MG63 (cell line): ENCODE results near the gene CHD1. TPM values are rescaled to one million over a fixed set of nuclear protein-coding genes. Genes with fewer than 3 reads are reported as not detected.

Experiments used
- DNase-seq: peaks from one replicate; pipeline ENCODE4 v3.0.0-alpha.2; 2020
- H3K27me3 ChIP-seq: fragments of 250-450 bp; sonication (Bioruptor Pico); 2 replicates; pipeline ENCODE4 v1.5.1; 2020; ENCODE audit warnings: mild to moderate bottlenecking, moderate library complexity
- H3K36me3 ChIP-seq: fragments of 250-450 bp; sonication (Bioruptor Pico); 2 replicates; pipeline ENCODE4 v1.5.1; 2020; ENCODE audit warnings: mild to moderate bottlenecking, moderate library complexity
- H3K4me3 ChIP-seq: fragments of 250-450 bp; sonication (Bioruptor Pico); 2 replicates; pipeline ENCODE4 v1.5.1; 2020; ENCODE audit warnings: mild to moderate bottlenecking, moderate library complexity
- H3K9me3 ChIP-seq: fragments of 250-450 bp; sonication (Bioruptor Pico); 2 replicates; pipeline ENCODE4 v1.5.1; 2020; ENCODE audit warnings: mild to moderate bottlenecking, moderate library complexity
- total RNA-seq: library from RNA; depleted of rRNA; stranded (reverse); fragments of >200 nt; shearing (Covaris generic); gene quantifications from 2 replicates; pipeline ENCODE4 v1.2.3, GENCODE V29; 2014; ENCODE audit warnings: low replicate concordance

The CHD1 gene
- total RNA-seq, 1 experiment from 2014 or later = 27.0 TPM

GRCh38 chr5:98847054-98847453 lies 81.8 kb downstream of the CHD1 start:
- DNase-seq = no peak
- Histone ChIP-seq H3K36me3 (no peaks in the 10 kb centered on the region), H3K4me3 (no peak overlapping the region), H3K9me3 (peaks cover 6% of the 10 kb centered on the region), H3K27me3 (no peaks in the 10 kb centered on the region)

- Histone ChIP-seq H3K36me3 (no peaks in the 10 kb centered on the region), H3K4me3 (no peak overlapping the region), H3K27me3 (no peaks in the 10 kb centered on the region), H3K9me3 (peaks cover 6% of the 10 kb centered on the region)
- no peak for DNase-seq
Observed at GRCh38 chr5:98846520-98846919, 82.3 kb downstream of the CHD1 start.

- Histone ChIP-seq H3K36me3 (no peaks in the 10 kb centered on the region), H3K4me3 (no peak overlapping the region)
Observed at GRCh38 chr5:98845878-98846277, 82.9 kb downstream of the CHD1 start.

GRCh38 chr5:98844865-98845264 lies 83.9 kb downstream of the CHD1 start:
- DNase-seq = no peak
- Histone ChIP-seq H3K4me3 (no peak overlapping the region), H3K36me3 (no peaks in the 10 kb centered on the region), H3K27me3 (no peaks in the 10 kb centered on the region), H3K9me3 (peaks cover 6% of the 10 kb centered on the region)

More at GRCh38 chr5:98845878-98846277, 82.9 kb downstream of the CHD1 start:
- Histone ChIP-seq H3K9me3 (peaks cover 6% of the 10 kb centered on the region), H3K27me3 (no peaks in the 10 kb centered on the region)
- DNase-seq = no peak

- no peak for DNase-seq
- H3K36me3 ChIP-seq = no peaks in the 10 kb centered on the region
- H3K27me3 ChIP-seq = no peaks in the 10 kb centered on the region
- no peak overlapping the region for H3K4me3 ChIP-seq
- H3K9me3 ChIP-seq = peaks cover 6% of the 10 kb centered on the region
Observed at GRCh38 chr5:98843481-98843880, 85.3 kb downstream of the CHD1 start.

- H3K9me3 ChIP-seq = peaks cover 6% of the 10 kb centered on the region
- no peaks in the 10 kb centered on the region for H3K27me3 ChIP-seq
- no peak for DNase-seq
- H3K36me3 ChIP-seq = no peaks in the 10 kb centered on the region
- H3K4me3 ChIP-seq = no peak overlapping the region
Observed at GRCh38 chr5:98840946-98841345, 87.9 kb downstream of the CHD1 start.

- H3K4me3 ChIP-seq = no peak overlapping the region
- no peak for DNase-seq
Observed at GRCh38 chr5:98839469-98840383, 89.1 kb downstream of the CHD1 start.

GRCh38 chr5:98836175-98836574 lies 92.6 kb downstream of the CHD1 start:
- Histone ChIP-seq H3K4me3 (no peak overlapping the region), H3K9me3 (no peaks in the 10 kb centered on the region), H3K27me3 (no peaks in the 10 kb centered on the region), H3K36me3 (no peaks in the 10 kb centered on the region)
- no peak for DNase-seq

More at GRCh38 chr5:98839469-98840383, 89.1 kb downstream of the CHD1 start:
- Histone ChIP-seq H3K9me3 (peaks cover 4% of the 10 kb centered on the region), H3K36me3 (no peaks in the 10 kb centered on the region), H3K27me3 (no peaks in the 10 kb centered on the region)

GRCh38 chr5:98827588-98828284 lies 101.1 kb downstream of the CHD1 start:
- no peaks in the 10 kb centered on the region for H3K9me3 ChIP-seq
- DNase-seq = no peak
- H3K36me3 ChIP-seq = no peaks in the 10 kb centered on the region
- H3K4me3 ChIP-seq = no peak overlapping the region
- H3K27me3 ChIP-seq = no peaks in the 10 kb centered on the region

GRCh38 chr5:98827161-98827560 lies 101.6 kb downstream of the CHD1 start:
- Histone ChIP-seq H3K27me3 (no peaks in the 10 kb centered on the region), H3K9me3 (no peaks in the 10 kb centered on the region), H3K36me3 (no peaks in the 10 kb centered on the region), H3K4me3 (no peak overlapping the region)
- DNase-seq = no peak

GRCh38 chr5:98825582-98826375 lies 103.0 kb downstream of the CHD1 start:
- Histone ChIP-seq H3K36me3 (no peaks in the 10 kb centered on the region), H3K9me3 (peaks cover 6% of the 10 kb centered on the region), H3K27me3 (no peaks in the 10 kb centered on the region), H3K4me3 (no peak overlapping the region)
- DNase-seq = no peak

GRCh38 chr5:98816582-98817222 lies 112.1 kb downstream of the CHD1 start:
- no peak for DNase-seq

GRCh38 chr5:98813755-98814154 lies 115.1 kb downstream of the CHD1 start:
- no peak overlapping the region for H3K4me3 ChIP-seq
- DNase-seq = no peak
- H3K27me3 ChIP-seq = no peaks in the 10 kb centered on the region
- no peaks in the 10 kb centered on the region for H3K36me3 ChIP-seq
- H3K9me3 ChIP-seq = peaks cover under 1% of the 10 kb centered on the region; the same call in 1 of the 2 replicates

More at GRCh38 chr5:98816582-98817222, 112.1 kb downstream of the CHD1 start:
- Histone ChIP-seq H3K27me3 (no peaks in the 10 kb centered on the region), H3K36me3 (no peaks in the 10 kb centered on the region), H3K4me3 (no peak overlapping the region), H3K9me3 (peaks cover 10% of the 10 kb centered on the region)

- DNase-seq = no peak
- H3K9me3 ChIP-seq = peaks cover 21% of the 10 kb centered on the region
- no peaks in the 10 kb centered on the region for H3K36me3 ChIP-seq
- no peaks in the 10 kb centered on the region for H3K27me3 ChIP-seq
- H3K4me3 ChIP-seq = no peak overlapping the region
Observed at GRCh38 chr5:98810206-98810605, 118.6 kb downstream of the CHD1 start.

- no peak for DNase-seq
- H3K9me3 ChIP-seq = peaks cover 28% of the 10 kb centered on the region
- H3K36me3 ChIP-seq = no peaks in the 10 kb centered on the region
- no peak overlapping the region for H3K4me3 ChIP-seq
- no peaks in the 10 kb centered on the region for H3K27me3 ChIP-seq
Observed at GRCh38 chr5:98807806-98808205, 121.0 kb downstream of the CHD1 start.

GRCh38 chr5:98805070-98805469 lies 123.7 kb downstream of the CHD1 start:
- H3K4me3 ChIP-seq = no peak overlapping the region
- no peaks in the 10 kb centered on the region for H3K27me3 ChIP-seq
- peaks cover 28% of the 10 kb centered on the region for H3K9me3 ChIP-seq
- no peak for DNase-seq
- H3K36me3 ChIP-seq = no peaks in the 10 kb centered on the region
